GM18868 (cell line): ENCODE data around the gene CALY.

Experiments used
- ATAC-seq: cut with Tn5 transposase; IDR thresholded peaks from one replicate; pipeline ENCODE4 v1.9.1; 2021; ENCODE audit warnings: mild to moderate bottlenecking, moderate library complexity; ENCODE audit not compliant: unreplicated experiment

CALY gene

GRCh38 chr10:133275684-133276092, 61.0 kb downstream of the CALY start:
- peak; percentile 34 for ATAC-seq

GRCh38 chr10:133274751-133275683, 61.7 kb downstream of the CALY start:
- peak; percentile 53 for ATAC-seq
